Measurements from ENCODE around the gene APOF.
"Not testable (repeated sequence)": the region's sequence is repeated elsewhere in the genome, so short reads cannot be mapped to it uniquely, and the experiment has no call there.

The APOF gene

GRCh38 chr12:56366948-56367347 is 4.3 kb upstream of the APOF start:
- no peak for DNase-seq

GRCh38 chr12:56361487-56362129 is 1.0 kb downstream of the APOF start:
- no peak for DNase-seq

- DNase-seq = peak; percentile 99
Observed at GRCh38 chr12:56359851-56360767, 2.5 kb downstream of the APOF start, which contains the start of gene STAT2. Gene STAT2, minus strand, starts transcription at chr12:56360107. Its CDS starts 3,536 bp downstream, at chr12:56356571.

- no peak for DNase-seq
Observed at GRCh38 chr12:56358836-56359532, 3.7 kb downstream of the APOF start.

GRCh38 chr12:56351325-56351724 is 11.3 kb downstream of the APOF start:
- DNase-seq = no peak

GRCh38 chr12:56350662-56351061 is 12.0 kb downstream of the APOF start:
- DNase-seq = no peak

GRCh38 chr12:56348776-56349175 is 13.9 kb downstream of the APOF start:
- no peak for DNase-seq

GRCh38 chr12:56347255-56347654 is 15.4 kb downstream of the APOF start:
- DNase-seq = not testable (repeated sequence)

- DNase-seq = no peak
Observed at GRCh38 chr12:56346675-56347074, 16.0 kb downstream of the APOF start.

- not testable (repeated sequence) for DNase-seq
Observed at GRCh38 chr12:56342290-56342689, 20.4 kb downstream of the APOF start.

GRCh38 chr12:56341616-56342015 is 21.0 kb downstream of the APOF start:
- no peak for DNase-seq

- no peak for DNase-seq
Observed at GRCh38 chr12:56339158-56339422, 23.6 kb downstream of the APOF start.

- no peak for DNase-seq
Observed at GRCh38 chr12:56338308-56339157, 24.1 kb downstream of the APOF start, which contains the start of gene IL23A. Gene IL23A, plus strand, starts transcription at chr12:56338884. Its CDS starts 161 bp downstream, at chr12:56339045.

GRCh38 chr12:56337753-56338251 is 24.9 kb downstream of the APOF start:
- no peak for DNase-seq

- DNase-seq = no peak
Observed at GRCh38 chr12:56336361-56337167, 26.1 kb downstream of the APOF start.

- DNase-seq = not testable (repeated sequence)
Observed at GRCh38 chr12:56335527-56335926, 27.1 kb downstream of the APOF start.

- DNase-seq = no peak
Observed at GRCh38 chr12:56334490-56334793, 28.2 kb downstream of the APOF start.

- DNase-seq = peak; percentile 96
Observed at GRCh38 chr12:56333679-56334489, 28.8 kb downstream of the APOF start, which contains the start of gene PAN2. Gene PAN2, minus strand, starts transcription at chr12:56334000. Its CDS starts 906 bp downstream, at chr12:56333094.

- DNase-seq = no peak
Observed at GRCh38 chr12:56333197-56333678, 29.4 kb downstream of the APOF start.

GRCh38 chr12:56332512-56333196 is 30.0 kb downstream of the APOF start:
- no peak for DNase-seq
